Retina (tissue), 1 donor: ENCODE data around the gene ZSCAN5A.
A peak's percentile ranks its signal among the peaks of the same experiment; 100 is the strongest.
"Not testable (repeated sequence)": the region's sequence is repeated elsewhere in the genome, so short reads cannot be mapped to it uniquely, and the experiment has no call there.

Experiments
- DNase-seq: peaks from one replicate; pipeline ENCODE4 v3.0.0-alpha.2; 2016

Gene ZSCAN5A, protein sequence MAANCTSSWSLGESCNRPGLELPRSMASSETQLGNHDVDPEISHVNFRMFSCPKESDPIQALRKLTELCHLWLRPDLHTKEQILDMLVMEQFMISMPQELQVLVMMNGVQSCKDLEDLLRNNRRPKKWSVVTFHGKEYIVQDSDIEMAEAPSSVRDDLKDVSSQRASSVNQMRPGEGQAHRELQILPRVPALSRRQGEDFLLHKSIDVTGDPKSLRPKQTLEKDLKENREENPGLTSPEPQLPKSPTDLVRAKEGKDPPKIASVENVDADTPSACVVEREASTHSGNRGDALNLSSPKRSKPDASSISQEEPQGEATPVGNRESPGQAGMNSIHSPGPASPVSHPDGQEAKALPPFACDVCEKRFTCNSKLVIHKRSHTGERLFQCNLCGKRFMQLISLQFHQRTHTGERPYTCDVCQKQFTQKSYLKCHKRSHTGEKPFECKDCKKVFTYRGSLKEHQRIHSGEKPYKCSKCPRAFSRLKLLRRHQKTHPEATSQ

GRCh38 chr19:56314381-56315076, at the start of gene ZSCAN5A:
TSS of gene ZSCAN5A (minus strand) at chr19:56314839. CDS start at chr19:56225046, 89,793 bp downstream.
- DNase-seq: peak; percentile 100

GRCh38 chr19:56360841-56361240, 46.2 kb upstream of the ZSCAN5A start:
- DNase-seq: no peak

GRCh38 chr19:56356944-56357343, 42.3 kb upstream of the ZSCAN5A start:
- DNase-seq: no peak

- no peak for DNase-seq
These were observed 40.9 kb upstream of the ZSCAN5A start for GRCh38 chr19:56355517-56355916.

- no peak for DNase-seq
These were observed 36.6 kb upstream of the ZSCAN5A start for GRCh38 chr19:56351208-56351607.

GRCh38 chr19:56350416-56351045, 35.9 kb upstream of the ZSCAN5A start:
- peak; percentile 12 for DNase-seq

DNA sequence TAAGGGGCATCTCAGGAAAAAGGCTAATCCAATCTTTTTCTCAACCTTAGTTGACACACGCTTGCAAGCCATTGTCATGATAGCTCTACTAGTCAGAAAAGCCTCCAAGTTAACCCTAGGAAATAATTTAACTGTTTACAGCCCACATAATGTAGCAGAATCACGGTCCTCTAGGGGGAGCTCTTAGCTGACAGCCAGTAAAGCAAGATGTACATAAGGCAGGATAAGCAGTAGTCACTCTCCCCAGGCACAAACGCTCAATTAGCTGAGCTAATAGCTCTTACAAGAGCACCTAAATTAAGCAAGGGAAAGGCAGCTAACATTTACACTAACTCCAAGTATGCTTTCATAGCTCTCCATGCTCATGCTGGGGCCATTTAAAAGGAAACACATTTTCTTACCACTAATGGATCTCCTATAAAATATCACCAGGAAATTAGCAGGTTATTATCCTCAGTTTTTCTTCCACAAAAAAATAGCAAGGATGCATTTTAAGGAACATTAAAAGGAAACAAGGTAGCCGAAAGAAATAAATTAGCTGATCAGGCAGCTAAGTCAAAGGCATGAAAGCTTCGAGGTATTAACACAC, 33.7 kb upstream of the ZSCAN5A start:
- no peak for DNase-seq

- DNase-seq: no peak
These were observed 32.6 kb upstream of the ZSCAN5A start for GRCh38 chr19:56347163-56347778.

GRCh38 chr19:56341948-56342347, 27.3 kb upstream of the ZSCAN5A start:
- DNase-seq: no peak

DNA sequence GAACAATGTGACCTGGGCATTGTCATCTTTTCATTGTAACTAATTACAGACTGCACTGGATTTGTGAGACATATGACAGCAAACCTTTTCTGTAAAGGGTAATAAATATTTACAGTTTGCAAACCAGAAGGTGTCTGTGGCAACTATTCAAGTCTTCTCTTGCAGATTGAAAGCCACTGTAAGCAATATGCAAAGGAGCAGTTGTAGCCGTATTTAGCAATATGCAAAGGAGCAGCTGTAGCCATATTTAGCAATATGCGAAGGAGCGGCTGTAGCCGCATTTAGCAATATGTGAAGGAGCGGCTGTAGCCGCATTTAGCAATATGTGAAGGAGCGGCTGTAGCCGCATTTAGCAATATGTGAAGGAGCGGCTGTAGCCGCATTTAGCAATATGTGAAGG, 24.4 kb upstream of the ZSCAN5A start:
- not testable (repeated sequence) for DNase-seq

GRCh38 chr19:56337077-56337476, 22.4 kb upstream of the ZSCAN5A start:
- DNase-seq: not testable (repeated sequence)

- not testable (repeated sequence) for DNase-seq
These were observed 20.7 kb upstream of the ZSCAN5A start for GRCh38 chr19:56335371-56335770.

DNA sequence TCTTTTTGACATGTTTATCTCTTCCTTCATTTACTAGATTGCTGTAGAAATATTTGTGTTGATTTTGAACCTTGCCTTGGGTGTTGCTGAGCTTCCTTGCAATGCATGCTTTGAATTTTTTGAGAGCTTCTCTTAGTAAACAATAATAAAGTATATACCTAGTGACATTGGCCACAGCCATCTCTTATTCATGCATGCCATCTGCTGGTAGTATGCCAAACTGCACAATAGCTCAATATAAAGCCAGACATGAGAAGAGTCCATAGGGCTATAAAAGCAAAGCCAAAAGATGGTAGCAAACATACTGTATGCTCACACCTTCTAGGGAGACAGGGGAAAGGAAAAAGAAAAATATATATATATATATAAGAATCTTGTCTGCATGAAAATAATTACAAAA, 18.9 kb upstream of the ZSCAN5A start:
- DNase-seq: no peak

GRCh38 chr19:56332695-56333094, 18.1 kb upstream of the ZSCAN5A start:
- DNase-seq: no peak

- DNase-seq: no peak
These were observed 9.8 kb upstream of the ZSCAN5A start for GRCh38 chr19:56324436-56324835.

- no peak for DNase-seq
These were observed 7.4 kb upstream of the ZSCAN5A start for GRCh38 chr19:56321989-56322440.

GRCh38 chr19:56321254-56321988, 6.8 kb upstream of the ZSCAN5A start:
- no peak for DNase-seq

- DNase-seq: no peak
These were observed 5.4 kb upstream of the ZSCAN5A start for GRCh38 chr19:56319991-56320390.

GRCh38 chr19:56317749-56318148, 3.1 kb upstream of the ZSCAN5A start:
- DNase-seq: no peak

DNA sequence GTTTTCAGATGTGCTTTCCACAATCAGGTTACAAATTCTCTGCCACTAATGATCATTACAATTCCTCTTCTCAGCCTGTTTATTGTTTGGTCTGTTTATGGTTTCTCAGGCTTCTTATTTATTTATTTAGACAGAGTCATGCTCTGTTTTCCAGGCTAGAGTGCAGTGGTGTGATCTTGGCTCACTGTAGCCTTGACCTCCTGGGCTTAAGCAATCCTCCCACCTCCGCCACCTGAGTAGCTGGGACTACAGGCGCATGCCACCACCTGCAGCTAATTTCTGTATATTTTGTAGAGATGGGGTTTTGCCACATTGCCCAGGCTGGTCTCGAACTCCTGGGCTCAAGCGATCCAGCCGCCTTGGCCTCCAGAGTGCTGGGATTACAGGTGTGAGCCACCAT, 2.1 kb upstream of the ZSCAN5A start:
- no peak for DNase-seq

- peak; percentile 100 for DNase-seq
These were observed 614 bp upstream of the ZSCAN5A start for GRCh38 chr19:56315077-56315828.
